Liver (tissue), 3 donors: ENCODE data around the gene PPM1N.

Source experiments
- CTCF ChIP-seq: fragments of 150-350 bp; IDR thresholded peaks from 2 replicates; pipeline ENCODE4 v1.5.1; 2017; ENCODE audit warnings: improper control_type of control experiment, low read depth, low read length; ENCODE audit not compliant: missing input control
- GABPA ChIP-seq, 2 donors: IDR thresholded peaks in 1 of 2; conservative IDR thresholded peaks in 1 of 2; 2 replicates each; pipeline ENCODE4 v1.6.1; 2016; ENCODE audit warnings: antibody characterized with exemption in 2 of 2, mild to moderate bottlenecking in 1 of 2, moderate library complexity in 1 of 2
- MAX ChIP-seq: IDR thresholded peaks from 2 replicates; pipeline ENCODE4 v1.6.1; 2016; ENCODE audit warnings: antibody characterized with exemption
- NR2F2 ChIP-seq: IDR thresholded peaks from 2 replicates; pipeline ENCODE4 v1.6.1; 2016; ENCODE audit warnings: antibody characterized with exemption
- RAD21 ChIP-seq, 2 donors: IDR thresholded peaks; 2 replicates each; pipeline ENCODE4 v1.6.1; 2016; ENCODE audit warnings: antibody characterized with exemption in 2 of 2, mild to moderate bottlenecking in 2 of 2
- SP1 ChIP-seq: IDR thresholded peaks from 2 replicates; pipeline ENCODE4 v1.6.1; 2018; ENCODE audit warnings: antibody characterized with exemption, mild to moderate bottlenecking
- TAF1 ChIP-seq: conservative IDR thresholded peaks from 2 replicates; pipeline ENCODE4 v1.6.1; 2016; ENCODE audit warnings: antibody characterized with exemption, mild to moderate bottlenecking
- YY1 ChIP-seq: IDR thresholded peaks from 2 replicates; pipeline ENCODE4 v1.6.1; 2016; ENCODE audit warnings: antibody characterized with exemption, mild to moderate bottlenecking
- ZBTB33 ChIP-seq: IDR thresholded peaks from 2 replicates; pipeline ENCODE4 v1.6.1; 2016; ENCODE audit warnings: antibody characterized with exemption
- donor health status: healthy.
- donor health status: healthy.

GRCh38 chr19:45528149-45528743, 30.0 kb downstream of the PPM1N start:
- TF ChIP-seq CTCF (no peak), MAX (no peak), NR2F2 (no peak), YY1 (no peak), GABPA (IDR thresholded peaks at IDR 0.05 in 1 of 2, conservative IDR thresholded peaks at IDR 0.05 in 1 of 2) (no peak), TAF1 (no peak), RAD21 (IDR thresholded peaks at IDR 0.05) (no peak), ZBTB33 (no peak), SP1 (no peak)
